MM.1S (cell line): ENCODE results near the gene PBX3.

Source experiments
- DNase-seq: peaks from one replicate; pipeline ENCODE4 v3.0.0-alpha.2; 2015
- H2AFZ ChIP-seq: fragments of 300-600 bp; sonication (generic); 2 replicates; pipeline ENCODE4 v1.6.0; 2016; ENCODE audit warnings: antibody characterized with exemption, low read length
- H3F3A ChIP-seq: fragments of 300-600 bp; sonication (generic); 2 replicates; pipeline ENCODE4 v1.6.1; 2016; ENCODE audit warnings: mild to moderate bottlenecking, antibody characterized with exemption, low read length, moderate library complexity, mixed read lengths; ENCODE audit not compliant: insufficient read depth
- H3K27ac ChIP-seq: fragments of 300-600 bp; sonication (generic); 2 replicates; pipeline ENCODE4 v1.5.1; 2016; ENCODE audit warnings: mild to moderate bottlenecking, low read length
- H3K27me3 ChIP-seq: fragments of 300-600 bp; sonication (generic); replicated peaks from 2 replicates; pipeline ENCODE4 v1.6.0; 2016; ENCODE audit warnings: low read length; ENCODE audit not compliant: insufficient read depth
- H3K36me3 ChIP-seq: fragments of 300-600 bp; sonication (generic); replicated peaks from 2 replicates; pipeline ENCODE4 v1.6.1; 2016; ENCODE audit warnings: mild to moderate bottlenecking, low read length, mixed read lengths; ENCODE audit not compliant: insufficient read depth
- H3K4me1 ChIP-seq: fragments of 300-600 bp; sonication (generic); 2 replicates; pipeline ENCODE4 v1.6.1; 2016; ENCODE audit warnings: low read length, mixed read lengths
- H3K4me2 ChIP-seq: fragments of 300-600 bp; sonication (generic); 2 replicates; pipeline ENCODE4 v1.6.0; 2016; ENCODE audit warnings: low read depth, low read length
- H3K4me3 ChIP-seq: fragments of 300-600 bp; sonication (generic); 2 replicates; pipeline ENCODE4 v1.5.1; 2016; ENCODE audit warnings: low read length, mixed read lengths
- H3K79me2 ChIP-seq: fragments of 300-600 bp; sonication (generic); 2 replicates; pipeline ENCODE4 v1.6.1; 2016; ENCODE audit warnings: mixed run types, low read length, mixed read lengths
- H3K9ac ChIP-seq: fragments of 300-600 bp; sonication (generic); 2 replicates; pipeline ENCODE4 v1.6.1; 2016; ENCODE audit warnings: low read length, mixed read lengths
- H3K9me2 ChIP-seq: fragments of 300-600 bp; sonication (generic); replicated peaks from 2 replicates; pipeline ENCODE4 v1.6.1; 2016; ENCODE audit warnings: mild to moderate bottlenecking, low read length, mixed read lengths; ENCODE audit not compliant: insufficient read depth
- H3K9me3 ChIP-seq: fragments of 300-600 bp; sonication (generic); replicated peaks from 2 replicates; pipeline ENCODE4 v1.6.1; 2016; ENCODE audit warnings: mild to moderate bottlenecking, low read length, mixed read lengths; ENCODE audit not compliant: insufficient read depth
- H4K20me1 ChIP-seq: fragments of 300-600 bp; sonication (generic); 2 replicates; pipeline ENCODE4 v1.6.1; 2016; ENCODE audit warnings: mild to moderate bottlenecking, low read length, moderate library complexity, mixed read lengths; ENCODE audit not compliant: insufficient read depth
- CTCF ChIP-seq: fragments of 300-600 bp; sonication (generic); IDR thresholded peaks from 2 replicates; pipeline ENCODE4 v1.5.1; 2016; ENCODE audit warnings: antibody characterized with exemption, low read length, mixed read lengths
- EZH2 ChIP-seq: fragments of 300-600 bp; sonication (generic); optimal IDR thresholded peaks from 2 replicates; pipeline ENCODE3; 2017; ENCODE audit warnings: low read depth, mild to moderate bottlenecking, antibody characterized with exemption, low read length, mixed read lengths
- EZH2phosphoT487 ChIP-seq: fragments of 300-600 bp; sonication (generic); IDR thresholded peaks from 2 replicates; pipeline ENCODE4 v1.6.1; 2018; ENCODE audit warnings: antibody characterized with exemption, low read length

The PBX3 gene

GRCh38 chr9:125912667-125913066 lies 165.5 kb downstream of the PBX3 start:
- Histone ChIP-seq H3K4me1 (no peaks in the 10 kb centered on the region), H3K27me3 (no peaks in the 10 kb centered on the region), H4K20me1 (no peaks in the 10 kb centered on the region), H3K27ac (no peak overlapping the region), H3K79me2 (no peaks in the 10 kb centered on the region), H3K4me2 (no peak overlapping the region), H3K9ac (no peak overlapping the region), H3K9me2 (no peaks in the 10 kb centered on the region), H3F3A (no peaks in the 10 kb centered on the region), H2AFZ (no peak overlapping the region), H3K9me3 (no peaks in the 10 kb centered on the region), H3K4me3 (no peak overlapping the region), H3K36me3 (no peaks in the 10 kb centered on the region)
- no peak for TF ChIP-seq CTCF
- no peak for TF ChIP-seq EZH2
- TF ChIP-seq EZH2phosphoT487 = no peak
- DNase-seq = no peak

GRCh38 chr9:125913551-125913950 lies 166.4 kb downstream of the PBX3 start:
- Histone ChIP-seq H3K27me3 (no peaks in the 10 kb centered on the region), H3K27ac (no peak overlapping the region), H4K20me1 (no peaks in the 10 kb centered on the region), H3K9me3 (no peaks in the 10 kb centered on the region), H3K4me2 (no peak overlapping the region), H3K36me3 (no peaks in the 10 kb centered on the region), H3K9ac (no peak overlapping the region), H2AFZ (no peak overlapping the region), H3F3A (no peaks in the 10 kb centered on the region), H3K4me3 (no peak overlapping the region), H3K4me1 (no peaks in the 10 kb centered on the region), H3K9me2 (no peaks in the 10 kb centered on the region), H3K79me2 (no peaks in the 10 kb centered on the region)
- DNase-seq = no peak
- TF ChIP-seq CTCF (no peak), EZH2phosphoT487 (no peak), EZH2 (no peak)

GRCh38 chr9:125914411-125914810 lies 167.2 kb downstream of the PBX3 start:
- Histone ChIP-seq H3K4me2 (no peak overlapping the region), H3K27me3 (no peaks in the 10 kb centered on the region), H3K79me2 (no peaks in the 10 kb centered on the region), H3K36me3 (no peaks in the 10 kb centered on the region), H4K20me1 (no peaks in the 10 kb centered on the region), H2AFZ (no peak overlapping the region), H3K27ac (no peak overlapping the region), H3F3A (no peaks in the 10 kb centered on the region), H3K9me3 (no peaks in the 10 kb centered on the region), H3K9ac (no peak overlapping the region), H3K9me2 (no peaks in the 10 kb centered on the region), H3K4me3 (no peak overlapping the region), H3K4me1 (no peaks in the 10 kb centered on the region)
- no peak for DNase-seq
- TF ChIP-seq EZH2phosphoT487 (no peak), CTCF (no peak), EZH2 (no peak)
